ENCODE measurements around the gene CNDP1.

DNA sequence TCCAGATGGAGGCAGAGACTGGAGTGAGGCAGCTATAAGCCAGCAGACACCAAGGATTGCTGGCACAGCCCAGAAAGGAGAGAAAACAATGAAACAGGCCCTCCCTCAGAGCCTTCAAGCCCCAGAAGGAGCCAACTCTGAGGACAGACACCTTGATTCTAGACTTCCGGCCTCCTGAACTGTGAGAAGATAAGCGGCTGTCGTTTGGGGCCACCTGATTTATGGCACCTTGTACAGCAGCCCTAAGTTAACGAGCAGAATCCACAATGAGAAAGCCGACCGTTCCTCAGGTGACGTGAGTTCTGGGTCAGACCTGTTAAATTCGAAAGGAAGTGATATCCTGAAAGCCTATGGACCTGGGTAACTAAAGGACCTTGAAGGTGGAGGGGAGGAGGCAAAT, 45.4 kb upstream of the CNDP1 start:
- TF ChIP-seq CTCF (IDR thresholded peaks at IDR 0.05) (no peak), EZH2 (IDR thresholded peaks at IDR 0.05; ENCODE audit: borderline replicate concordance, insufficient read depth, low read depth, low read length, poor library complexity, severe bottlenecking) (no peak)

Measured in B cell (primary cell).